Duodenal mucosa (tissue), 2 donors: ENCODE measurements around the gene ODAD2.
"Not testable (repeated sequence)": the region's sequence is repeated elsewhere in the genome, so short reads cannot be mapped to it uniquely, and the experiment has no call there.

Experiments used
- H3K27ac ChIP-seq: one replicate; pipeline ENCODE4 v1.7.0; 2013; ENCODE audit warnings: low read depth, low read length
- H3K27me3 ChIP-seq, 2 donors: one replicate each; pipeline ENCODE4 v1.7.0; 2013; ENCODE audit warnings: low read length in 2 of 2, control low read depth in 1 of 2; ENCODE audit not compliant: insufficient read depth in 2 of 2, control insufficient read depth in 1 of 2
- H3K36me3 ChIP-seq, 2 donors: one replicate each; pipeline ENCODE4 v1.7.0; 2013; ENCODE audit warnings: low read length in 2 of 2, control low read depth in 1 of 2; ENCODE audit not compliant: insufficient read depth in 2 of 2, control insufficient read depth in 1 of 2
- H3K4me1 ChIP-seq, 2 donors: one replicate each; pipeline ENCODE4 v1.7.0; 2013; ENCODE audit warnings: low read length in 2 of 2, control low read depth in 1 of 2; ENCODE audit not compliant: insufficient read depth in 2 of 2, control insufficient read depth in 1 of 2
- H3K4me3 ChIP-seq, 2 donors: one replicate each; pipeline ENCODE4 v1.7.0; 2013; ENCODE audit warnings: low read length in 2 of 2, low read depth in 1 of 2
- H3K9ac ChIP-seq, 2 donors: one replicate each; pipeline ENCODE4 v1.7.0; 2013; ENCODE audit warnings: low read length in 2 of 2, low read depth in 1 of 2
- H3K9me3 ChIP-seq, 2 donors: one replicate each; pipeline ENCODE4 v1.7.0; 2013; ENCODE audit warnings: low read length in 2 of 2, control low read depth in 1 of 2; ENCODE audit not compliant: control insufficient read depth in 1 of 2

Gene ODAD2

GRCh38 chr10:28010821-28011220, 11.9 kb upstream of the ODAD2 start:
- Histone ChIP-seq H3K4me3 (no peak overlapping the region), H3K9me3 (no peaks in the 10 kb centered on the region), H3K27ac (no peak overlapping the region), H3K27me3 (no peaks in the 10 kb centered on the region), H3K9ac (no peak overlapping the region), H3K4me1 (no peaks in the 10 kb centered on the region), H3K36me3 (no peaks in the 10 kb centered on the region)

- H3K4me3 ChIP-seq: no peak overlapping the region
- no peak overlapping the region for H3K9ac ChIP-seq
- H3K4me1 ChIP-seq: no peaks in the 10 kb centered on the region
Observed at GRCh38 chr10:28008054-28008453, 9.2 kb upstream of the ODAD2 start.

GRCh38 chr10:28001353-28001752, 2.5 kb upstream of the ODAD2 start:
- H3K36me3 ChIP-seq: no peaks in the 10 kb centered on the region
- no peaks in the 10 kb centered on the region for H3K9me3 ChIP-seq
- no peak overlapping the region for H3K4me3 ChIP-seq
- H3K9ac ChIP-seq: no peak overlapping the region
- peaks cover 0 to 5% of the 10 kb centered on the region in 2 donors for H3K4me1 ChIP-seq
- H3K27ac ChIP-seq: no peak overlapping the region
- peaks cover 6 to 12% of the 10 kb centered on the region in 2 donors for H3K27me3 ChIP-seq

More at GRCh38 chr10:28008054-28008453, 9.2 kb upstream of the ODAD2 start:
- no peaks in the 10 kb centered on the region for H3K36me3 ChIP-seq
- H3K27me3 ChIP-seq: no peaks in the 10 kb centered on the region
- H3K27ac ChIP-seq: no peak overlapping the region
- H3K9me3 ChIP-seq: no peaks in the 10 kb centered on the region

- no peak overlapping the region for H3K9ac ChIP-seq
- H3K36me3 ChIP-seq: no peaks in the 10 kb centered on the region
- peak overlapping the region; percentile 65 to 67 for H3K4me3 ChIP-seq
- no peak overlapping the region for H3K27ac ChIP-seq
- no peaks in the 10 kb centered on the region for H3K9me3 ChIP-seq
- H3K4me1 ChIP-seq: peaks cover 0 to 5% of the 10 kb centered on the region in 2 donors
- H3K27me3 ChIP-seq: peaks cover 6 to 12% of the 10 kb centered on the region in 2 donors
Observed at GRCh38 chr10:27998178-27998953, 513 bp downstream of the ODAD2 start.

GRCh38 chr10:27997865-27998177, 1.1 kb downstream of the ODAD2 start:
- no peak overlapping the region for H3K9ac ChIP-seq
- H3K4me3 ChIP-seq: peak overlapping the region; percentile 65 to 67
- peaks cover 0 to 5% of the 10 kb centered on the region in 2 donors for H3K4me1 ChIP-seq
- H3K9me3 ChIP-seq: no peaks in the 10 kb centered on the region
- H3K27ac ChIP-seq: no peak overlapping the region
- no peaks in the 10 kb centered on the region for H3K36me3 ChIP-seq
- peaks cover 6 to 12% of the 10 kb centered on the region in 2 donors for H3K27me3 ChIP-seq

GRCh38 chr10:27995311-27995710, 3.6 kb downstream of the ODAD2 start:
- H3K4me3 ChIP-seq: no peak overlapping the region
- no peaks in the 10 kb centered on the region for H3K9me3 ChIP-seq
- peaks cover 0 to 5% of the 10 kb centered on the region in 2 donors for H3K4me1 ChIP-seq
- H3K27ac ChIP-seq: no peak overlapping the region
- no peaks in the 10 kb centered on the region for H3K36me3 ChIP-seq
- H3K9ac ChIP-seq: no peak overlapping the region
- H3K27me3 ChIP-seq: peaks cover 6 to 11% of the 10 kb centered on the region in 2 donors

- not testable (repeated sequence) for H3K36me3 ChIP-seq, H3K27ac ChIP-seq, H3K9ac ChIP-seq, H3K27me3 ChIP-seq, H3K4me1 ChIP-seq, H3K4me3 ChIP-seq, H3K9me3 ChIP-seq
Observed at GRCh38 chr10:27989357-27989756, 9.5 kb downstream of the ODAD2 start.

- H3K27me3 ChIP-seq: no peaks in the 10 kb centered on the region
- no peaks in the 10 kb centered on the region for H3K36me3 ChIP-seq
- no peak overlapping the region for H3K27ac ChIP-seq
- H3K9me3 ChIP-seq: no peaks in the 10 kb centered on the region
- H3K4me3 ChIP-seq: no peak overlapping the region
- H3K9ac ChIP-seq: no peak overlapping the region
- no peaks in the 10 kb centered on the region for H3K4me1 ChIP-seq
Observed at GRCh38 chr10:27986821-27987220, 12.1 kb downstream of the ODAD2 start.

- no peaks in the 10 kb centered on the region for H3K4me1 ChIP-seq
- no peak overlapping the region for H3K9ac ChIP-seq
- H3K27me3 ChIP-seq: no peaks in the 10 kb centered on the region
- no peaks in the 10 kb centered on the region for H3K36me3 ChIP-seq
- H3K4me3 ChIP-seq: no peak overlapping the region
- H3K9me3 ChIP-seq: no peaks in the 10 kb centered on the region
- H3K27ac ChIP-seq: no peak overlapping the region
Observed at GRCh38 chr10:27982875-27983543, 15.9 kb downstream of the ODAD2 start.

- no peaks in the 10 kb centered on the region for H3K27me3 ChIP-seq
- H3K4me3 ChIP-seq: no peak overlapping the region
- no peak overlapping the region for H3K27ac ChIP-seq
Observed at GRCh38 chr10:27981744-27982143, 17.1 kb downstream of the ODAD2 start.

More at GRCh38 chr10:27981744-27982143, 17.1 kb downstream of the ODAD2 start:
- Histone ChIP-seq H3K4me1 (no peaks in the 10 kb centered on the region), H3K36me3 (no peaks in the 10 kb centered on the region), H3K9me3 (no peaks in the 10 kb centered on the region), H3K9ac (no peak overlapping the region)
